Stimulated activated CD8-positive, alpha-beta memory T cell treated with anti-CD3 and anti-CD28 coated beads, Interleukin-15, amount 100 ng/mL, for 1 hour (primary cell): ENCODE results near the gene SNAPC2.
"Not testable (repeated sequence)": the region's sequence is repeated elsewhere in the genome, so short reads cannot be mapped to it uniquely, and the experiment has no call there.

Experiments used
- DNase-seq: peaks from one replicate; pipeline ENCODE4 v3.0.0-alpha.2; 2020; ENCODE audit warnings: low read depth

Gene SNAPC2

GRCh38 chr19:7921967-7922835 is 2.1 kb downstream of the SNAPC2 start:
- DNase-seq: no peak

- DNase-seq: no peak
Measured at GRCh38 chr19:7922836-7923195, 2.7 kb downstream of the SNAPC2 start.

- DNase-seq: no peak
Measured at GRCh38 chr19:7923295-7924191, 3.4 kb downstream of the SNAPC2 start.

- no peak for DNase-seq
Measured at GRCh38 chr19:7924241-7924640, 4.1 kb downstream of the SNAPC2 start.

GRCh38 chr19:7924651-7925170 is 4.6 kb downstream of the SNAPC2 start:
- no peak for DNase-seq

- peak; percentile 58 for DNase-seq
Measured at GRCh38 chr19:7925171-7925851, 5.2 kb downstream of the SNAPC2 start.

- DNase-seq: peak; percentile 55
Measured at GRCh38 chr19:7926021-7926726, 6.0 kb downstream of the SNAPC2 start, which contains the start of gene CTXN1. CTXN1 (minus strand) TSS chr19:7926135; CDS start chr19:7925538, 597 bp downstream.

GRCh38 chr19:7926727-7927604 is 6.8 kb downstream of the SNAPC2 start:
- no peak for DNase-seq

- DNase-seq: no peak
Measured at GRCh38 chr19:7927605-7928333, 7.6 kb downstream of the SNAPC2 start.

- DNase-seq: no peak
Measured at GRCh38 chr19:7928334-7928706, 8.2 kb downstream of the SNAPC2 start.

GRCh38 chr19:7928741-7929701 is 8.9 kb downstream of the SNAPC2 start:
- DNase-seq: peak; percentile 43

- not testable (repeated sequence) for DNase-seq
Measured at GRCh38 chr19:7930030-7930429, 9.9 kb downstream of the SNAPC2 start.

- DNase-seq: no peak
Measured at GRCh38 chr19:7930765-7931164, 10.6 kb downstream of the SNAPC2 start.

GRCh38 chr19:7931221-7932061 is 11.3 kb downstream of the SNAPC2 start:
- DNase-seq: no peak

GRCh38 chr19:7932276-7932929 is 12.3 kb downstream of the SNAPC2 start:
- no peak for DNase-seq

- DNase-seq: no peak
Measured at GRCh38 chr19:7932930-7933300, 12.8 kb downstream of the SNAPC2 start.

GRCh38 chr19:7933411-7933810 is 13.3 kb downstream of the SNAPC2 start:
- DNase-seq: no peak
